ENCODE results near the gene KRT9. TPM values are rescaled to one million over a fixed set of nuclear protein-coding genes. Genes with fewer than 3 reads are reported as not detected.
"Not testable (repeated sequence)": the region's sequence is repeated elsewhere in the genome, so short reads cannot be mapped to it uniquely, and the experiment has no call there.

The KRT9 gene
- polyA plus RNA-seq, 2 donors = 0.12 to 0.24 TPM

- Histone ChIP-seq H3K9me3 (ENCODE audit: control insufficient read depth in 2 of 2, insufficient read depth in 1 of 2, low read depth in 1 of 2, low read length in 1 of 2) (no peaks in the 10 kb centered on the region), H3K27ac (ENCODE audit: low read depth in 2 of 2, low read length in 1 of 2) (peak overlapping the region; percentile 93 to 96), H3K4me3 (ENCODE audit: low read depth in 1 of 2, low read length in 2 of 2) (peak overlapping the region; percentile 32 to 39), H3K4me1 (ENCODE audit: control insufficient read depth in 2 of 2, insufficient read depth in 2 of 2, low read length in 1 of 2) (peaks cover 0 to 21% of the 10 kb centered on the region in 2 donors), H3K27me3 (ENCODE audit: control insufficient read depth in 1 of 2, insufficient read depth in 2 of 2, low read length in 2 of 2) (no peaks in the 10 kb centered on the region), H3K36me3 (ENCODE audit: control insufficient read depth in 2 of 2, insufficient read depth in 2 of 2, low read length in 1 of 2) (no peaks in the 10 kb centered on the region)
- 22 to 27% methylated on average over 22 to 23 of the region's 23 CpGs for WGBS, 2 donors
Observed at GRCh38 chr17:41547921-41548843, 23.7 kb downstream of the KRT9 start.

GRCh38 chr17:41547378-41547841 lies 24.4 kb downstream of the KRT9 start:
- peak overlapping the region; percentile 86 to 96 for H3K27ac ChIP-seq (ENCODE audit: low read depth in 2 of 2, low read length in 1 of 2)
- H3K4me3 ChIP-seq (ENCODE audit: low read depth in 1 of 2, low read length in 2 of 2) = peak overlapping the region in 1 of 2 donors; percentile 39
- no peaks in the 10 kb centered on the region for H3K36me3 ChIP-seq (ENCODE audit: control insufficient read depth in 2 of 2, insufficient read depth in 2 of 2, low read length in 1 of 2)
- 48 to 55% methylated on average over 9 of the region's 9 CpGs for WGBS, 2 donors
- H3K9me3 ChIP-seq (ENCODE audit: control insufficient read depth in 2 of 2, insufficient read depth in 1 of 2, low read depth in 1 of 2, low read length in 1 of 2) = no peaks in the 10 kb centered on the region
- no peaks in the 10 kb centered on the region for H3K27me3 ChIP-seq (ENCODE audit: control insufficient read depth in 1 of 2, insufficient read depth in 2 of 2, low read length in 2 of 2)
- peaks cover 0 to 21% of the 10 kb centered on the region in 2 donors for H3K4me1 ChIP-seq (ENCODE audit: control insufficient read depth in 2 of 2, insufficient read depth in 2 of 2, low read length in 1 of 2)

GRCh38 chr17:41546819-41547218 lies 25.0 kb downstream of the KRT9 start:
- Histone ChIP-seq H3K36me3 (ENCODE audit: control insufficient read depth in 2 of 2, insufficient read depth in 2 of 2, low read length in 1 of 2) (no peaks in the 10 kb centered on the region), H3K4me1 (ENCODE audit: control insufficient read depth in 2 of 2, insufficient read depth in 2 of 2, low read length in 1 of 2) (peaks cover 0 to 21% of the 10 kb centered on the region in 2 donors), H3K9me3 (ENCODE audit: control insufficient read depth in 2 of 2, insufficient read depth in 1 of 2, low read depth in 1 of 2, low read length in 1 of 2) (no peaks in the 10 kb centered on the region), H3K27me3 (ENCODE audit: control insufficient read depth in 1 of 2, insufficient read depth in 2 of 2, low read length in 2 of 2) (no peaks in the 10 kb centered on the region), H3K27ac (ENCODE audit: low read depth in 2 of 2, low read length in 1 of 2) (peak overlapping the region in 1 of 2 donors; percentile 96), H3K4me3 (ENCODE audit: low read depth in 1 of 2, low read length in 2 of 2) (no peak overlapping the region)
- 97 to 98% methylated on average over 3 of the region's 3 CpGs for WGBS, 2 donors

DNA sequence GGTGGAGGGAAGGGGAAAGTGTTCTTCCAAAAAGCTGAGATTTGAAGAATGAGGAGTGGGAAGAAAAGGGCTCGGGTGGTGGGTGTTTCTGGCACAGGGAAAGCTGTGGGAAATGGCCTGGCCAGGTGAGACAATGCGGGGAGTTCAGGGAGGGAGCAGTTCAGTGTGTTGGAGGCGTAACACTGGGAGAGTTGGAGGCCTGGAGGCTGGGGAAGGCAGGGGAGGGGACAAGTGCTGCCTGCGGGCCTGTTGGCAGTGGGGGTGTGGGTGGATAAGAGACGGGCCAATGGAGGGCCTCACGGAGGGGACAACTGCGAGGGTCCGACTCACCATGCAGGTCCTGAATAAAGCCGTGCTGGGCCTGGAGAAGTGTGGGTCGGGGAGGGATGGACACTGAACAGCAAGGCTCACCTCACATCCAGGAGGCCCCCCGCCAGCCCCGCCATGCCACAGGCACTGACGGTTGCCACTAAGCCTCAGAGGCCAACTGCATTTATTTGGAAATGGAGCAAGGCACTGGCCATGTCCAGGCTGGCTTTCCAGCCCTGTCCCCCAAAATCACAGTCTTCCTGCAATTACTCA lies 25.9 kb downstream of the KRT9 start:
- 81% methylated on average over 13 of the region's 13 CpGs for WGBS, 2 donors
- Histone ChIP-seq H3K9me3 (ENCODE audit: control insufficient read depth in 2 of 2, insufficient read depth in 1 of 2, low read depth in 1 of 2, low read length in 1 of 2) (no peaks in the 10 kb centered on the region), H3K27me3 (ENCODE audit: control insufficient read depth in 1 of 2, insufficient read depth in 2 of 2, low read length in 2 of 2) (no peaks in the 10 kb centered on the region), H3K36me3 (ENCODE audit: control insufficient read depth in 2 of 2, insufficient read depth in 2 of 2, low read length in 1 of 2) (no peaks in the 10 kb centered on the region), H3K27ac (ENCODE audit: low read depth in 2 of 2, low read length in 1 of 2) (no peak overlapping the region), H3K4me3 (ENCODE audit: low read depth in 1 of 2, low read length in 2 of 2) (no peak overlapping the region), H3K4me1 (ENCODE audit: control insufficient read depth in 2 of 2, insufficient read depth in 2 of 2, low read length in 1 of 2) (peaks cover 0 to 21% of the 10 kb centered on the region in 2 donors)

DNA sequence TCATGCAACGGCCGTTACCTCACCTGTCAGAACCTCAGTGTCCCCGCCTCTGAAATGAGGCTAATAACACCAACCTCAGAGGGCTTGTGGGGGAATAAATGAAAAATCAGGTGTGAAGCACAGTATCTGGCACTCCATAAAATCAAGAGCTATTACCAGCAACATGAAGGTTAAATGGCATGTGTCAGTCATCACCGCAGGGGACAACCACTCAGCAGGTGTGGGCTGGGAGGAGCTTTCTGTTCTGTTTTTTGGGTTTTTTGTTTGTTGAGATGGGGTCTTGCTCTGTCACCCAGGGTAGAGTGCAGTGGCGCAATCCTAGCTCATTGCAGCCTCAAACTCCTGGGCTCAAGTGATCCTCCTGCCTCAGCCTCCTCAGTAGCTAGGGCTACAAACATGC lies 26.9 kb downstream of the KRT9 start:
- no peak overlapping the region for H3K4me3 ChIP-seq (ENCODE audit: low read depth in 1 of 2, low read length in 2 of 2)
- WGBS, 2 donors = 84 to 95% methylated on average over 5 of the region's 5 CpGs
- H3K36me3 ChIP-seq (ENCODE audit: control insufficient read depth in 2 of 2, insufficient read depth in 2 of 2, low read length in 1 of 2) = no peaks in the 10 kb centered on the region
- H3K27me3 ChIP-seq (ENCODE audit: control insufficient read depth in 1 of 2, insufficient read depth in 2 of 2, low read length in 2 of 2) = no peaks in the 10 kb centered on the region
- no peaks in the 10 kb centered on the region for H3K9me3 ChIP-seq (ENCODE audit: control insufficient read depth in 2 of 2, insufficient read depth in 1 of 2, low read depth in 1 of 2, low read length in 1 of 2)
- peaks cover 0 to 21% of the 10 kb centered on the region in 2 donors for H3K4me1 ChIP-seq (ENCODE audit: control insufficient read depth in 2 of 2, insufficient read depth in 2 of 2, low read length in 1 of 2)
- H3K27ac ChIP-seq (ENCODE audit: low read depth in 2 of 2, low read length in 1 of 2) = peak overlapping the region in 1 of 2 donors; percentile 36

DNA sequence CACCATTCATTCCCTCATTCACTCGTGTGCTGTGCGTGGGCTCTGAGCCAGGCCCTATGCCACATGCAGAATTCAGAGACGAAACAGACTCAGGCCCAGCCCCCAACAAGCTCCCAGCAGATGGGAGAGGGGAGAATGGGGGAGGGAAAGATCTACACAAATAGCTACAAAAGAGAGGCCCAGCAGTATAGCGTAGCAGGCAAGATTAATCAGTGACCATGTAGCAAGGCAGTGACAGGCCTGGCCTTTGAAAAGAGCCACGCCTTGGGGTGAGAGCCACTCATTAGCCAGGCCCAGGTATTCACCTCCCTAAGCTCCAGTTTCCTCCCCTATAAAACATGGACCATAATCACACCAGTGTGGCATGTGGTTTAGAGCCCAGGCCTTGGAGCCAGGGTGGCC lies 27.4 kb downstream of the KRT9 start:
- Histone ChIP-seq H3K27me3 (ENCODE audit: control insufficient read depth in 1 of 2, insufficient read depth in 2 of 2, low read length in 2 of 2) (no peaks in the 10 kb centered on the region), H3K9me3 (ENCODE audit: control insufficient read depth in 2 of 2, insufficient read depth in 1 of 2, low read depth in 1 of 2, low read length in 1 of 2) (no peaks in the 10 kb centered on the region), H3K27ac (ENCODE audit: low read depth in 2 of 2, low read length in 1 of 2) (peak overlapping the region in 1 of 2 donors; percentile 36), H3K36me3 (ENCODE audit: control insufficient read depth in 2 of 2, insufficient read depth in 2 of 2, low read length in 1 of 2) (no peaks in the 10 kb centered on the region), H3K4me1 (ENCODE audit: control insufficient read depth in 2 of 2, insufficient read depth in 2 of 2, low read length in 1 of 2) (peaks cover 0 to 21% of the 10 kb centered on the region in 2 donors), H3K4me3 (ENCODE audit: low read depth in 1 of 2, low read length in 2 of 2) (no peak overlapping the region)
- 45 to 47% methylated on average over 5 of the region's 5 CpGs for WGBS, 2 donors

- WGBS, 2 donors = 80 to 86% methylated on average over 10 of the region's 10 CpGs
- H3K27ac ChIP-seq (ENCODE audit: low read depth in 2 of 2, low read length in 1 of 2) = not testable (repeated sequence)
Observed at GRCh38 chr17:41542786-41543185, 29.1 kb downstream of the KRT9 start.

GRCh38 chr17:41542357-41542756 lies 29.5 kb downstream of the KRT9 start:
- Histone ChIP-seq H3K27me3 (ENCODE audit: control insufficient read depth in 1 of 2, insufficient read depth in 2 of 2, low read length in 2 of 2) (no peaks in the 10 kb centered on the region), H3K4me1 (ENCODE audit: control insufficient read depth in 2 of 2, insufficient read depth in 2 of 2, low read length in 1 of 2) (peaks cover 0 to 8% of the 10 kb centered on the region in 2 donors), H3K4me3 (ENCODE audit: low read depth in 1 of 2, low read length in 2 of 2) (no peak overlapping the region), H3K36me3 (ENCODE audit: control insufficient read depth in 2 of 2, insufficient read depth in 2 of 2, low read length in 1 of 2) (no peaks in the 10 kb centered on the region), H3K27ac (ENCODE audit: low read depth in 2 of 2, low read length in 1 of 2) (no peak overlapping the region), H3K9me3 (ENCODE audit: control insufficient read depth in 2 of 2, insufficient read depth in 1 of 2, low read depth in 1 of 2, low read length in 1 of 2) (no peaks in the 10 kb centered on the region)
- WGBS, 2 donors = 58 to 73% methylated on average over 2 of the region's 2 CpGs

More at GRCh38 chr17:41542786-41543185, 29.1 kb downstream of the KRT9 start:
- H3K9me3 ChIP-seq (ENCODE audit: control insufficient read depth in 2 of 2, insufficient read depth in 1 of 2, low read depth in 1 of 2, low read length in 1 of 2); H3K4me3 ChIP-seq (ENCODE audit: low read depth in 1 of 2, low read length in 2 of 2); H3K36me3 ChIP-seq (ENCODE audit: control insufficient read depth in 2 of 2, insufficient read depth in 2 of 2, low read length in 1 of 2); H3K27me3 ChIP-seq (ENCODE audit: control insufficient read depth in 1 of 2, insufficient read depth in 2 of 2, low read length in 2 of 2): not testable (repeated sequence)
- H3K4me1 ChIP-seq (ENCODE audit: control insufficient read depth in 2 of 2, insufficient read depth in 2 of 2, low read length in 1 of 2) = peaks cover 0 to 12% of the 10 kb centered on the region in 2 donors

GRCh38 chr17:41540921-41541625 lies 30.8 kb downstream of the KRT9 start:
- no peaks in the 10 kb centered on the region for H3K9me3 ChIP-seq (ENCODE audit: control insufficient read depth in 2 of 2, insufficient read depth in 1 of 2, low read depth in 1 of 2, low read length in 1 of 2)
- H3K4me1 ChIP-seq (ENCODE audit: control insufficient read depth in 2 of 2, insufficient read depth in 2 of 2, low read length in 1 of 2) = peaks cover 0 to 10% of the 10 kb centered on the region in 2 donors
- H3K27me3 ChIP-seq (ENCODE audit: control insufficient read depth in 1 of 2, insufficient read depth in 2 of 2, low read length in 2 of 2) = no peaks in the 10 kb centered on the region
- no peaks in the 10 kb centered on the region for H3K36me3 ChIP-seq (ENCODE audit: control insufficient read depth in 2 of 2, insufficient read depth in 2 of 2, low read length in 1 of 2)
- H3K27ac ChIP-seq (ENCODE audit: low read depth in 2 of 2, low read length in 1 of 2) = peak overlapping the region in 1 of 2 donors; percentile 40
- WGBS, 2 donors = 74 to 83% methylated on average over 10 of the region's 10 CpGs
- H3K4me3 ChIP-seq (ENCODE audit: low read depth in 1 of 2, low read length in 2 of 2) = no peak overlapping the region
